HG02610 (cell line): Measurements from ENCODE around the gene ST7.

Experiments
- ATAC-seq: cut with Tn5 transposase; IDR thresholded peaks from one replicate; pipeline ENCODE4 v1.9.1; 2021; ENCODE audit warnings: mild to moderate bottlenecking, moderate library complexity; ENCODE audit not compliant: unreplicated experiment

The ST7 gene

GRCh38 chr7:117145333-117145732 is 192.0 kb downstream of the ST7 start:
- ATAC-seq, result no peak

GRCh38 chr7:117146059-117146458 is 192.8 kb downstream of the ST7 start:
- no peak for ATAC-seq

GRCh38 chr7:117146511-117146910 is 193.2 kb downstream of the ST7 start:
- ATAC-seq, result no peak

- ATAC-seq, result no peak
Observed at GRCh38 chr7:117148971-117149370, 195.7 kb downstream of the ST7 start.

GRCh38 chr7:117149692-117150091 is 196.4 kb downstream of the ST7 start:
- no peak for ATAC-seq

DNA sequence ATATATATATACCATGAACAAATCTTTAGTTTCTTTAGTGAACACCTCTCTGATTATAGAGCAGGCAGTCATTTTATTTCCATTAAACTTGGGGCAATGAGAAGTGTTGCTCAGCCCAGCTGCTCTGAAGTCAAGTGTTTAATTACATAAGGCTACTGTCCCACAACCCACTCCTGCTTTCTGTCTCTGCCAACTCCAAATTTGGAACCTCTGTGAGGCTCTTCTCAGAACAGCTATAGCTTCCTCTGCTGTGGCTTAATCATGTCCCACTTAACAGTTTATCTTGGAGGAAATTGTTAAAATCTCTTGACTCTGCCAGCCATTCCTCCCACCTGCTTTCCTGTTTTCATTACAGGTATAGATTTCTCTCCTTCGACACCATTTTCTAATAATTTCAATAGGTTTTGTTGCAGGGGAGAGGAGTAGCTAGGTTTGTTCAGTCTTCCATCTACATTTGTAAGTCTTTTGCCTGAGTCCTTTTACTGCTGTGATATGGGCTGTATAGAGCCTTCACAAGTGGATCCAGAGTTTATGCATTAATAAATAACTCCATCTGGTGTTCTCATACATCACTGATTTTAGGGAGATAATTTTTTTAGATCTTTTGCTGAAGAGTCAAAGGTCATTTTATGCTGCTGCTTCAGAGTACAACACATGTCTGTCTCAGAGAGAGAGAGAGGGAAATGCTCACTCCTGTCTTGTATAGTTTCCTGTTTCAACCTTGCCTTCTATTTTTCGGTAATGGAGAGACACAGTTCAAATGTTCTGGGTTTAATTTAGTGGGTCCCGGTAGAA is 199.1 kb downstream of the ST7 start:
- no peak for ATAC-seq

DNA sequence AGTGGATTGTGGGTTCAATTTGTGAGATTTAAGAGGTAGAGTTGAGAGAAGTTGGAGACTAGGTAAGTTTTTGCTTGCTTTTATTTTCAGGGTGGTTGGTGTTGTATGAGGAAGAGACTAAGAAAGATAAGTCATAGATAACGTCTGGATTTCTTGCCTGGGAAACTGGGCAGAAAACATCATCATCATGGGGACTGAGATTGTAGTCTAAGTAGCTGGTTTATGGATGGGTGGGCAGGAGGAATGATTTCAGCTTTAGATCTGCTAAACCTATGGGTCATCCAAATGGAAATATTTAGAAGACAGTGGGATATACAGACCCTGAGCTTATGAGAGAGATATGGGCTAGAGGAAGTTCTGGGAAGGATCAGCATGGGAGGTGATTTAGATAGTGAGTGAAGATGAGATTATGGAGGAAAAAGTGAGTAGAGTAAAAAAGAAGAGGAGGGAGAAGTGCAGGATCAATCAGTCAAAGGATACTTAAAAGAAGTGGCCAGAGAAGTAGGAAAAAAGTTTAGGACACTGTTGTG is 199.8 kb downstream of the ST7 start:
- ATAC-seq, result no peak

DNA sequence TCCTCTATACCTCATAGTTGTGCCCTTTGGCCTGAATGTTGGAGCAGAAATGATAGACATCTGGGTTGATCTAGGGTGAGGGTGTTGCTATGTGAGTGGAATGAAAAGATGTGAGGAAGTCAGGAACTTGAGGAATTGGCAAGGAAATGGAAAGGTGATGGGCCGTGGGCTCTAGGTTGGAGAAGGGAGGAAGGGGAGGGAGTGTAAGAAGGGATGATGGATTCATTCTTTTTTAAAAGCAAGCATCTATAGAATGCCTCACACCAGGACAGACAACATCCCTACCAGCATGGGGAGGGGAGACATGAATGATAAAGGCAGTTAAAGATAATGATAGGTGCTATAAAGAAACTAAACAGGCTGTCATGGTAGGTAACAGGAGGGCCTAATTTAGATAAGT is 201.4 kb downstream of the ST7 start:
- no peak for ATAC-seq

GRCh38 chr7:117155694-117156093 is 202.4 kb downstream of the ST7 start:
- ATAC-seq, result no peak

GRCh38 chr7:117157241-117158209 is 204.2 kb downstream of the ST7 start:
- ATAC-seq, result no peak

DNA sequence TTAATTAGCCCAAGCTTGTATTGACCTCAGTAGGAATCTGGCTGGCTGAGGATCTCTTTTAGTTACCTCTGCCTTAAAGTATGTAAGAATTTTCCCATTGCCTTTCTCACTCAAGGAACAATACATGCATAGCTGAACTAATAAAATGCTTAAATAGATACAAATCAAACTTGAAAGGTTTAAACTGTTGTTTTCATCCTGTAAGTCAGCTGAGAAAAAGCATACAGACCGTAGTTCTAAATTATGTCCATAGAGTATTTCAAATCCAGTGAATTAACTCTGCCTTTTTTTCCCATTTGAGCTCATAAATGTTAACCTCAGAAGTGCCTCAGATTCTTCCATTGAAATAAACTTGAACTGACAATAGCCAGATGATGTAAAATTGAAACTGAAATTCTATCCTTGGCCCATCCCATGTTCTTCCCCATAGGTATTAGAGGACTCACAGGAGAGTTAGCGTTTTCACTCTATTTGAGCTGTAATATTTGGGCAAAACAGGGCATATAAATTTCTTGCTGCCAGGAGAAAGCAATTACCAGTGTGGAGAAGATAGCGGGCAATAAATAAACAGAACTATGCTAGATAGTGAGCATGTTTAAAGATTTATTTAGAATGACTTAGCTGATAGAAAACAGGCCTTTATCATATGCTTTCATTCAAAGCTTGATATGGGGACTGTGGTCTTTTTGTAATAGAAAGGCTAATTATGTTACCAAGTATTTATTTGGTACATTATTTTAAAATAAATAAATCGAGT is 205.8 kb downstream of the ST7 start:
- no peak for ATAC-seq

- no peak for ATAC-seq
Observed at GRCh38 chr7:117163101-117163500, 209.8 kb downstream of the ST7 start.

GRCh38 chr7:117164620-117165019 is 211.3 kb downstream of the ST7 start:
- ATAC-seq, result no peak

DNA sequence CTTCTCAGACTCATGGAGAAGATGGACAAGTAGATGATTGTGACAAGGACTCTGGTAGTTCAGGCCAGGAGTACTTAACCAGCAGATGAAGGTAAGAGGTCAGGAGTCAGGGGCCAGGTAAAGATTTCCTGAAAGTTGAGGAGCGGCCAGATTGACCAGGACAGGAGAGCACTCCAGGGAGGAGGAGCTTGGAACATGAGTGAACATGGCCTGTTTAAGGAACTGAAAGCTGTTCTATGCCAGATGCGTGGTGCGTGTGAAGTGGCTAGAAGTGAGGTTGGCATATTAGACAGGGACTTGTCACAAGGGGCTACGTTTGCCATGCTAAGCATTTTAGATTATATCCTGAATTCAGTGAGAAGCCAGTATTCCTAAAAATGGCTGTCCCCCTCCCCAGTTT is 212.4 kb downstream of the ST7 start:
- peak; percentile 85 for ATAC-seq

DNA sequence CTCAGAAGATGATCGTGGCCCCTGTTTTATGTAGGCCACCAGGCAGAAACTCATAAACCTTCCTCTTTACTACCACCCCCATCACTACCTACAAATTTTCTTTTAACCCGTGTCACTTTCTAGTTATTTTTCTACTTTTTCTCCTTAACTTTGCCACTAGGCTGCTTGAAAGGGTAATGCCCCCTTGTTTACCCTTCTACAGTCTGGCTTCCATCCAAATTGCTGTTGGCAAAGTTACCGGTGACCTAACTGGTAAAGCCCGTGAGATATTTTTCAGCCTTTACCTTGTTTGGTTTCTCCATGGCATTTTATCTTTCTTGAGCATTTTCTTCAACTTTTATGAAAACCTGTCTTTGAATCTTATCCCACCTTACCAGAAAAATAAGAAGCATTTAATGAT is 216.6 kb downstream of the ST7 start:
- no peak for ATAC-seq

- ATAC-seq, result no peak
Observed at GRCh38 chr7:117171106-117171505, 217.8 kb downstream of the ST7 start.

- no peak for ATAC-seq
Observed at GRCh38 chr7:117172283-117172682, 219.0 kb downstream of the ST7 start.

DNA sequence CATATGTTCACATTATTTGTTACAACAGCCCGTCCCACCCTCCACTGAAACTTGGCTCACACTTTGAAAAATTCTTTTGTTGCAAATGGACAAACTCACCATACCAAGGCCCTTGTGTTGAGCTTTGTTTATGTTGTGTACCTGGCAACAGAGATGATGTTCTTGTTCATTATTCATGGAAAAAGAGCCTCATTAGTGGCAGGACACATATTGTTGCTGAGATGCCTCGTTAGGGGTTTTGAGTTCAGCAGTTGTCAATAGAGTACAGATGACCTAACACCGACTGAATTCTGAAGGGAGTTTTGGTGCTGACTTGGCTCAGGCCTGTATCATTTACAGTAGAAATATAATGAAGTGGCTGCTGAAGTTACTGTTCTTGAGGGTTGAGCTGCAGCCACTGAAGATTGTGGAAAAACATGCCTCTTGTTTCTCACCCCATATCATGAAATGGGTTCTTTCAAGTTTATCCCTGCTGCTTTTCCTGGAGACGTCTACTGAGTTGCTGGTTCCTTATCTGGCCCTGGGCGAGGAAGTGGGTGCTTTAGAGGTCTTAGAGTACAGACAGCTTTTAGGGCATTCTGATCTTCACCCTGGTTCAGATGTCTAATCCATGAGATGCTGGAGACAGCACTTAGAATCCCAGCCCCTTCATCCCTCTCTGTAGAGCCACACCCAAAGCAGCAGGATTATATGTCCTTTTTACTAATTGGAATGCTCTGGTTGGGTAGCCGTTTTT is 219.9 kb downstream of the ST7 start:
- no peak for ATAC-seq

DNA sequence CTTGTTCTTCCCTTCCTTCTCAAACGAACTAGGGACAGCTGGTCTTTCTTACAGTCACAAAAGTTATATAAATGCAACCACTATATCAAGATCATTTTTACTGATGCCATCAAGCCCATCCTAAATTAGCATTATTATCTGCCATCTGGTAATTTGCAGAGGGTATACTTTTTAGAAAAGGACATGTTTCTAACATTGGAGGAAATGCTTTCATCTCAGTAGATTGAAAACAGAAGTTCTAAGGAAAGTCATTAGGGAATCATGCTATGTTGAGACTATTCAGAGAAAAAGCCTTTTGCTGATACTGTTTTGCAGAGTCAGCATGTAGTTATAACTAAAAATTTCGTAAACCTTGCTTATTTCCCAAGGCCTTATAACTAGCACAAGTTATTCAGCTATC is 222.9 kb downstream of the ST7 start:
- no peak for ATAC-seq

DNA sequence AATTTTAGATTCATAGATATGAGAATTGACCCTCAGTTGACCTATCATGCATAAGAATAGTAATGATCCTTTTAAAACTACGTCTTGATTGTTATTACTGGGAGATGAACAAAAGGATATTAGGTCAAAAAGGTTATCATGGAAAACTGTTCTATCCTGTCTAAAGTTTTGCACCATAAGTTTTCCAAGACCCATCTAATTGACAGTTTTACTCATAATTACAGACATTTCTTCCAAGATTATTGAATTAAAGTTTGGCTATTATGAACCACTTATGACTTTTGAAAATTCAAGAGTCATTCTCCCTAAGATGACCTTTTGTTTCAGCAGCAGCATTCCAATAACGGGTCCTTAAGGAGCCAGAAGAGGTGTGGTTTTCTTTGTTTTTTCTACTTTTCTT is 225.3 kb downstream of the ST7 start:
- ATAC-seq, result no peak
